MM.1S (cell line): Measurements from ENCODE around the gene TYK2.
A peak's percentile ranks its signal among the peaks of the same experiment; 100 is the strongest.

ENCODE experiments used
- DNase-seq: peaks from one replicate; pipeline ENCODE4 v3.0.0-alpha.2; 2015
- H2AFZ ChIP-seq: fragments of 300-600 bp; sonication (generic); 2 replicates; pipeline ENCODE4 v1.6.0; 2016; ENCODE audit warnings: antibody characterized with exemption, low read length
- H3F3A ChIP-seq: fragments of 300-600 bp; sonication (generic); 2 replicates; pipeline ENCODE4 v1.6.1; 2016; ENCODE audit warnings: mild to moderate bottlenecking, antibody characterized with exemption, low read length, moderate library complexity, mixed read lengths; ENCODE audit not compliant: insufficient read depth
- H3K27ac ChIP-seq: fragments of 300-600 bp; sonication (generic); 2 replicates; pipeline ENCODE4 v1.5.1; 2016; ENCODE audit warnings: mild to moderate bottlenecking, low read length
- H3K27me3 ChIP-seq: fragments of 300-600 bp; sonication (generic); replicated peaks from 2 replicates; pipeline ENCODE4 v1.6.0; 2016; ENCODE audit warnings: low read length; ENCODE audit not compliant: insufficient read depth
- H3K36me3 ChIP-seq: fragments of 300-600 bp; sonication (generic); replicated peaks from 2 replicates; pipeline ENCODE4 v1.6.1; 2016; ENCODE audit warnings: mild to moderate bottlenecking, low read length, mixed read lengths; ENCODE audit not compliant: insufficient read depth
- H3K4me1 ChIP-seq: fragments of 300-600 bp; sonication (generic); 2 replicates; pipeline ENCODE4 v1.6.1; 2016; ENCODE audit warnings: low read length, mixed read lengths
- H3K4me2 ChIP-seq: fragments of 300-600 bp; sonication (generic); 2 replicates; pipeline ENCODE4 v1.6.0; 2016; ENCODE audit warnings: low read depth, low read length
- H3K4me3 ChIP-seq: fragments of 300-600 bp; sonication (generic); 2 replicates; pipeline ENCODE4 v1.5.1; 2016; ENCODE audit warnings: low read length, mixed read lengths
- H3K79me2 ChIP-seq: fragments of 300-600 bp; sonication (generic); 2 replicates; pipeline ENCODE4 v1.6.1; 2016; ENCODE audit warnings: mixed run types, low read length, mixed read lengths
- H3K9ac ChIP-seq: fragments of 300-600 bp; sonication (generic); 2 replicates; pipeline ENCODE4 v1.6.1; 2016; ENCODE audit warnings: low read length, mixed read lengths
- H3K9me2 ChIP-seq: fragments of 300-600 bp; sonication (generic); replicated peaks from 2 replicates; pipeline ENCODE4 v1.6.1; 2016; ENCODE audit warnings: mild to moderate bottlenecking, low read length, mixed read lengths; ENCODE audit not compliant: insufficient read depth
- H3K9me3 ChIP-seq: fragments of 300-600 bp; sonication (generic); replicated peaks from 2 replicates; pipeline ENCODE4 v1.6.1; 2016; ENCODE audit warnings: mild to moderate bottlenecking, low read length, mixed read lengths; ENCODE audit not compliant: insufficient read depth
- H4K20me1 ChIP-seq: fragments of 300-600 bp; sonication (generic); 2 replicates; pipeline ENCODE4 v1.6.1; 2016; ENCODE audit warnings: mild to moderate bottlenecking, low read length, moderate library complexity, mixed read lengths; ENCODE audit not compliant: insufficient read depth
- EZH2 ChIP-seq: fragments of 300-600 bp; sonication (generic); optimal IDR thresholded peaks from 2 replicates; pipeline ENCODE3; 2017; ENCODE audit warnings: low read depth, mild to moderate bottlenecking, antibody characterized with exemption, low read length, mixed read lengths
- EZH2phosphoT487 ChIP-seq: fragments of 300-600 bp; sonication (generic); IDR thresholded peaks from 2 replicates; pipeline ENCODE4 v1.6.1; 2018; ENCODE audit warnings: antibody characterized with exemption, low read length
- TF ChIP-seq, protein P1 (sequence below): fragments of 300-600 bp; sonication (generic); IDR thresholded peaks from 2 replicates; pipeline ENCODE4 v1.5.1; 2016; ENCODE audit warnings: antibody characterized with exemption, low read length, mixed read lengths

The TYK2 gene

DNA sequence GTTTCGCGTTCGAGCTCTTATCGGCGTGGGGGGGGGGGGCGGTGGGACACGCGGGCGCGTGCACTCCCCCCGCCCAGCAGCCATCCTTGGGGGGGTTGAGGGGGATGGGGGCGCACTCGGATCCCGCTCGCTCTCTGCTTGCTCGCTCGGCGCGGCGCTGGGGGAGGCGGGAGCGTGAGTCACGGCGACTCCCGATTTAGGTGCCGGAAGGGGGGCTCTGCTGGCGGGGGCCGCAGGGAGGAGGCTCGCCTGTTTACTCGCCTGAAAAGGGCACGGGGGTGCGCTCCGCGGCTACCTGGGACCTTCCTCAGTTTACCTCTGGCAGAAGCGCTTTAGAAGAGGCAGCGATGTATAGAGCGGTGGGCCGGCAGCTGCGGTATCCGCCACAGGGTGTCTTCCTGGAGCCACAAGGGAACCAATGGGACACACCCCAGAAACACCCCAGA is 38.9 kb upstream of the TYK2 start:
- no peaks in the 10 kb centered on the region for H3K9me3 ChIP-seq
- H3F3A ChIP-seq, result peaks cover 50% of the 10 kb centered on the region
- H2AFZ ChIP-seq, result peak overlapping the region; percentile 50
- no peaks in the 10 kb centered on the region for H3K9me2 ChIP-seq
- H4K20me1 ChIP-seq, result no peaks in the 10 kb centered on the region
- H3K27me3 ChIP-seq, result no peaks in the 10 kb centered on the region
- peak overlapping the region; percentile 72 for H3K9ac ChIP-seq
- peaks cover 39% of the 10 kb centered on the region for H3K4me1 ChIP-seq
- peak overlapping the region; percentile 79 for H3K4me3 ChIP-seq
- no peak for DNase-seq
- H3K27ac ChIP-seq, result peak overlapping the region; percentile 61; the same call in 1 of the 2 replicates
- H3K36me3 ChIP-seq, result no peaks in the 10 kb centered on the region
- H3K4me2 ChIP-seq, result peak overlapping the region; percentile 94
- H3K79me2 ChIP-seq, result peaks cover 34% of the 10 kb centered on the region
- TF ChIP-seq, protein P1, sequence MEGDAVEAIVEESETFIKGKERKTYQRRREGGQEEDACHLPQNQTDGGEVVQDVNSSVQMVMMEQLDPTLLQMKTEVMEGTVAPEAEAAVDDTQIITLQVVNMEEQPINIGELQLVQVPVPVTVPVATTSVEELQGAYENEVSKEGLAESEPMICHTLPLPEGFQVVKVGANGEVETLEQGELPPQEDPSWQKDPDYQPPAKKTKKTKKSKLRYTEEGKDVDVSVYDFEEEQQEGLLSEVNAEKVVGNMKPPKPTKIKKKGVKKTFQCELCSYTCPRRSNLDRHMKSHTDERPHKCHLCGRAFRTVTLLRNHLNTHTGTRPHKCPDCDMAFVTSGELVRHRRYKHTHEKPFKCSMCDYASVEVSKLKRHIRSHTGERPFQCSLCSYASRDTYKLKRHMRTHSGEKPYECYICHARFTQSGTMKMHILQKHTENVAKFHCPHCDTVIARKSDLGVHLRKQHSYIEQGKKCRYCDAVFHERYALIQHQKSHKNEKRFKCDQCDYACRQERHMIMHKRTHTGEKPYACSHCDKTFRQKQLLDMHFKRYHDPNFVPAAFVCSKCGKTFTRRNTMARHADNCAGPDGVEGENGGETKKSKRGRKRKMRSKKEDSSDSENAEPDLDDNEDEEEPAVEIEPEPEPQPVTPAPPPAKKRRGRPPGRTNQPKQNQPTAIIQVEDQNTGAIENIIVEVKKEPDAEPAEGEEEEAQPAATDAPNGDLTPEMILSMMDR, result 0 out of 2 replicates have a peak, but pooled peaks have one; percentile 3
- TF ChIP-seq EZH2 (no peak), EZH2phosphoT487 (no peak)

DNA sequence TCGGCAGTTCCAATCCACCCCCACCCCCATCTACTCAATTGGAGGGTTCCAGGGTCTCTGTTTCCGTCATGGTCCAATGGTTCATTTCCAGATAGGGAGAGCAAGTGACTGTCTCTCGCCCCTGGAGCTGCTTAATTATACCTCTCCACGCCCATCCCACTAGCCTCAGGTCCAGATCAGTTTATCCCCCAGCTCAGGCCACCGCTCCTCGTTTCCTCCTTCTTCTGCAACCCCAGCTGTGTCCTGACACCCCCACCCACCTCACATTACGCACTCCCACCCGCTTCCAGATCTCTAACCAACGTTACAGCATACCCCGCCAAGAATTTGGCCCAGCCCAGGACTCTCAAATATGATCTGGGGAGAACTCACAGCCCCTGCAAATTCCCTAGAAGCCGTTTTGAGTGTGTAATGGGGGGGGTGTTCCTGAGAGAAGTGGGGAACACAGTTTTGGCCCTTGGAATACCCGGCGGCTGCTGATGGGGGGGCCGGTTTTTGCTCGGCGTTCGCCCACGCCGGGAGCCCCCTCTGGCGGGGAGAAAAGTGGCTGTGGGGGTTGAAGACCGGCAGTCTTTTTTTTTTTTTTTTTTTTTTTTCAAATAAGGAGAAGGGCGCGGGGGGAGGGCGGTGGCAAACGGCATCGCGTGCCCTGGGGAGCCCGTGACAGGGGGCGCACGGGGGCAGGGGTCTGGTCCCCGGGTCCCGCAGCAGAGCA is 38.3 kb upstream of the TYK2 start:
- no peak overlapping the region for H2AFZ ChIP-seq
- H3K27ac ChIP-seq, result no peak overlapping the region

GRCh38 chr19:10418235-10418484 is 37.8 kb upstream of the TYK2 start:
- Histone ChIP-seq H3K27me3 (no peaks in the 10 kb centered on the region), H3K4me2 (peak overlapping the region; percentile 94; the same call in 1 of the 2 replicates), H3K79me2 (peaks cover 24% of the 10 kb centered on the region), H3F3A (peaks cover 56% of the 10 kb centered on the region), H3K9me3 (no peaks in the 10 kb centered on the region), H3K9ac (no peak overlapping the region), H2AFZ (no peak overlapping the region), H3K27ac (no peak overlapping the region), H3K4me1 (peaks cover 40% of the 10 kb centered on the region), H3K36me3 (no peaks in the 10 kb centered on the region), H3K4me3 (no peak overlapping the region), H3K9me2 (no peaks in the 10 kb centered on the region), H4K20me1 (no peaks in the 10 kb centered on the region)
- TF ChIP-seq, protein P1, result no peak
- TF ChIP-seq EZH2 (no peak), EZH2phosphoT487 (no peak)
- no peak for DNase-seq

More for the DNA sequence above, 38.3 kb upstream of the TYK2 start:
- H3K36me3 ChIP-seq, result no peaks in the 10 kb centered on the region
- H3K9me3 ChIP-seq, result no peaks in the 10 kb centered on the region
- no peaks in the 10 kb centered on the region for H3K9me2 ChIP-seq
- peak overlapping the region; percentile 94 for H3K4me2 ChIP-seq
- H3K79me2 ChIP-seq, result peaks cover 29% of the 10 kb centered on the region
- no peaks in the 10 kb centered on the region for H4K20me1 ChIP-seq
- no peak for TF ChIP-seq EZH2
- TF ChIP-seq, protein P1, result peak; percentile 22
- DNase-seq, result no peak
- H3K4me1 ChIP-seq, result peaks cover 39% of the 10 kb centered on the region
- no peaks in the 10 kb centered on the region for H3K27me3 ChIP-seq
- H3K9ac ChIP-seq, result peak overlapping the region; percentile 72; the same call in 1 of the 2 replicates
- peaks cover 52% of the 10 kb centered on the region for H3F3A ChIP-seq
- H3K4me3 ChIP-seq, result peak overlapping the region; percentile 79
